Esophagus muscularis mucosa (tissue), 2 donors: ENCODE results near the gene TSPAN7.

Experiments
- POLR2A ChIP-seq: fragments of 450-650 bp; IDR thresholded peaks from one replicate; pipeline ENCODE4 v1.6.1; 2017; ENCODE audit warnings: antibody characterized with exemption, moderate library complexity, mild to moderate bottlenecking, low read depth
- POLR2AphosphoS5 ChIP-seq, 2 donors: sonication (generic); formaldehyde crosslinking; IDR thresholded peaks; one replicate each; pipeline ENCODE4 v1.6.1; 2017; ENCODE audit warnings: antibody characterized with exemption in 2 of 2

- TF ChIP-seq POLR2A (no peak), POLR2AphosphoS5 (IDR thresholded peaks at IDR 0.05) (no peak)
These were observed 65.0 kb downstream of the TSPAN7 start for GRCh38 chrX:38626296-38626695.
